ENCODE results near the gene ALG8.
"Not testable (repeated sequence)": the region's sequence is repeated elsewhere in the genome, so short reads cannot be mapped to it uniquely, and the experiment has no call there.

Gene ALG8

GRCh38 chr11:78069465-78069864 is 70.0 kb downstream of the ALG8 start:
- DNase-seq (ENCODE audit: low read depth) = no peak

- DNase-seq (ENCODE audit: low read depth) = no peak
Observed at GRCh38 chr11:78067704-78068103, 71.7 kb downstream of the ALG8 start.

- no peak for DNase-seq (ENCODE audit: low read depth)
Observed at GRCh38 chr11:78066471-78066870, 73.0 kb downstream of the ALG8 start.

GRCh38 chr11:78065203-78065602 is 74.2 kb downstream of the ALG8 start:
- no peak for DNase-seq (ENCODE audit: low read depth)

- DNase-seq (ENCODE audit: low read depth) = no peak
Observed at GRCh38 chr11:78063440-78064181, 75.8 kb downstream of the ALG8 start, which contains the start of gene THRSP. Gene THRSP (plus strand): TSS chr11:78063861. CDS start chr11:78063882, 21 bp downstream.

- no peak for DNase-seq (ENCODE audit: low read depth)
Observed at GRCh38 chr11:78062671-78063070, 76.8 kb downstream of the ALG8 start.

- DNase-seq (ENCODE audit: low read depth) = no peak
Observed at GRCh38 chr11:78061921-78062311, 77.5 kb downstream of the ALG8 start.

- no peak for DNase-seq (ENCODE audit: low read depth)
Observed at GRCh38 chr11:78061088-78061920, 78.1 kb downstream of the ALG8 start.

GRCh38 chr11:78060533-78060932 is 78.9 kb downstream of the ALG8 start:
- no peak for DNase-seq (ENCODE audit: low read depth)

GRCh38 chr11:78059749-78060328 is 79.6 kb downstream of the ALG8 start:
- not testable (repeated sequence) for DNase-seq (ENCODE audit: low read depth)

- no peak for DNase-seq (ENCODE audit: low read depth)
Observed at GRCh38 chr11:78057462-78058055, 81.9 kb downstream of the ALG8 start.

- no peak for DNase-seq (ENCODE audit: low read depth)
Observed at GRCh38 chr11:78056093-78056492, 83.3 kb downstream of the ALG8 start.

GRCh38 chr11:78054971-78055370 is 84.5 kb downstream of the ALG8 start:
- DNase-seq (ENCODE audit: low read depth) = no peak

- no peak for DNase-seq (ENCODE audit: low read depth)
Observed at GRCh38 chr11:78050964-78051831, 88.2 kb downstream of the ALG8 start.
